ENCODE measurements around the gene PSMB1.

The PSMB1 gene

GRCh38 chr6:170552765-170553533 is at the start of gene PSMB1:
TSS of gene PSMB1 (minus strand) at chr6:170553307. CDS start at chr6:170553242, 65 bp downstream.
- TF ChIP-seq CTCF (IDR thresholded peaks at IDR 0.05; ENCODE audit: low read depth, low read length, missing control alignments), result no peak
- peak; percentile 92 for DNase-seq (ENCODE audit: low read depth)
- H3K4me3 ChIP-seq (ENCODE audit: low read depth, low read length), result peak within 1 kb of the TSS; percentile 86
- in situ Hi-C loops (cut with HindIII; ENCODE audit: low sequenced_read_pairs), result no loop called here

- no peak for TF ChIP-seq CTCF (IDR thresholded peaks at IDR 0.05; ENCODE audit: low read depth, low read length, missing control alignments)
- in situ Hi-C loops (cut with HindIII; ENCODE audit: low sequenced_read_pairs), result no loop called here
Measured at GRCh38 chr6:170597278-170597677, 44.2 kb upstream of the PSMB1 start.

GRCh38 chr6:170596426-170596825 is 43.3 kb upstream of the PSMB1 start:
- in situ Hi-C loops (cut with HindIII; ENCODE audit: low sequenced_read_pairs), result no loop called here
- no peak for TF ChIP-seq CTCF (IDR thresholded peaks at IDR 0.05; ENCODE audit: low read depth, low read length, missing control alignments)
- H3K4me3 ChIP-seq (ENCODE audit: low read depth, low read length), result no peak overlapping the region
- no peak for DNase-seq (ENCODE audit: low read depth)

More at GRCh38 chr6:170597278-170597677, 44.2 kb upstream of the PSMB1 start:
- H3K4me3 ChIP-seq (ENCODE audit: low read depth, low read length), result no peak overlapping the region
- no peak for DNase-seq (ENCODE audit: low read depth)

- in situ Hi-C loops (cut with HindIII; ENCODE audit: low sequenced_read_pairs), result no loop called here
- H3K4me3 ChIP-seq (ENCODE audit: low read depth, low read length), result no peak overlapping the region
- DNase-seq (ENCODE audit: low read depth), result no peak
- TF ChIP-seq CTCF (IDR thresholded peaks at IDR 0.05; ENCODE audit: low read depth, low read length, missing control alignments), result no peak
Measured at GRCh38 chr6:170590725-170591124, 37.6 kb upstream of the PSMB1 start.

- H3K4me3 ChIP-seq (ENCODE audit: low read depth, low read length), result peak overlapping the region; percentile 93
- in situ Hi-C loops (cut with HindIII; ENCODE audit: low sequenced_read_pairs), result no loop called here
- TF ChIP-seq CTCF (IDR thresholded peaks at IDR 0.05; ENCODE audit: low read depth, low read length, missing control alignments), result no peak
- no peak for DNase-seq (ENCODE audit: low read depth)
Measured at GRCh38 chr6:170584954-170585498, 31.9 kb upstream of the PSMB1 start.

GRCh38 chr6:170584181-170584953 is 31.3 kb upstream of the PSMB1 start, which contains the start of gene PDCD2:
TSS of gene PDCD2 (minus strand) at chr6:170584637. CDS start at chr6:170584581, 56 bp downstream.
- peak; percentile 60 for DNase-seq (ENCODE audit: low read depth)
- in situ Hi-C loops (cut with HindIII; ENCODE audit: low sequenced_read_pairs), result no loop called here
- peak within 1 kb of the TSS; percentile 93 for H3K4me3 ChIP-seq (ENCODE audit: low read depth, low read length)
- TF ChIP-seq CTCF (IDR thresholded peaks at IDR 0.05; ENCODE audit: low read depth, low read length, missing control alignments), result no peak
